DMS153 treated with DMSO at 0.1 percent for 48 hours (cell line): ENCODE measurements around the gene DYNLT1.

Experiments used
- DNase-seq: peaks from one replicate; lab custom pipeline; 2025; ENCODE audit not compliant: unreplicated experiment; lab: John Stamatoyannopoulos, UW

Gene DYNLT1

GRCh38 chr6:158603261-158604047, 41.1 kb downstream of the DYNLT1 start:
- no peak for DNase-seq

DNA sequence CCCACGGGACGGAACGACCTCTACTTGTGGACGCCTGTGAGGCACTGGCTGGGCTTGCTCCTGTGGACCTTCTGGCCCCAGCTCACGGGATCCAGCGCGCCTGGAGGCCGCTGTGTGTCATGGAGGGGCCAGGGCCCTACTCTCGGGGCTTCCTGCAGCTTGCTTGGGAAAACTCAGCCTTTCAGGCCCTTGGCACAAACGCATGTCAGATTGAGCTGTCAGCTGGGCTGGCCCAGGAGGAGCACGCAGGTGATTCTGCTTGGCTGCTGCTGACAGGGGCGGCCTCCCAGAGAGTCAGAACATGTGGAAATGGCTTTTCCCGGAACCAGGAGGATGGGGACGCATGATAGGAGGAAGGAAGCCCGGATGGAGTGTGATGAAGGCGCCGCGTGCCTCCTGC, 44.9 kb downstream of the DYNLT1 start:
- DNase-seq = no peak

DNA sequence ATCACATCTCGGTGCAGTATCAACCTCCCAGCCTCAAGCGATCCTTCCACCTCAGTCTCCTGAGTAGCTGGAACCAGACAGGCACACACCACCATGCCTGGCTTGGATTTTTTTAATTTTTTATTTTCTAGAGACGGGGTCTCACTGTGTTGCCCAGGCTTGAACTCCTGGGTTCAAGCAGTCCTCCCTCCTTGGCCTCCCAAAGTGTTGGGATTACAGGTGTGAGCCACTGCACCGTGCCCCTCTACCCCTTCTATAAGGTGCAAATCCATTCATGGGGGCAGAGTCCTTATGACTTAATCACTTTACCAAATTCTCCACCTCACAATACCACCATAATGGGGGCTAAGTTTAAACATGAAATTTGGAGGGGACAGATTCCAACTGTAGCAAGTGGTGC, 47.0 kb downstream of the DYNLT1 start:
- no peak for DNase-seq

DNA sequence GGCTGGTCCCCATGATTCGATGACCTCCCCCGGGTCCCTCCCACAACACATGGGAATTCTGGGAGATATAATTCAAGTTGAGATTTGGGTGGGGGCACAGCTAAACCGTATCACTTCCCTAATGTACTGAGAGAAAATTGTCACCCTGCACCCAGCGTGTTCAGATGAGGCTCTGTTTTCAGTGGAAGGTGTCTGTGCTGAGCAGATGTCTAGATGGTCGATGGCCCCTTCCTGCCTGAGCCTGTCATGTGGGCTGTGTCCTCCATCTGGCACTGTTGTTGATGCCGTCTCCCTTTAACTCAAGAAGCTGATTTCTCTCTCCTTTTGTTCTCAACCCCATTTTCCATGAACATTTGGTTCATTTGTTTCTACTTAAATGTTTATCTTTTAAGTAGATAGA, 47.7 kb downstream of the DYNLT1 start:
- DNase-seq = no peak

- no peak for DNase-seq
Observed at GRCh38 chr6:158595223-158595622, 49.3 kb downstream of the DYNLT1 start.

DNA sequence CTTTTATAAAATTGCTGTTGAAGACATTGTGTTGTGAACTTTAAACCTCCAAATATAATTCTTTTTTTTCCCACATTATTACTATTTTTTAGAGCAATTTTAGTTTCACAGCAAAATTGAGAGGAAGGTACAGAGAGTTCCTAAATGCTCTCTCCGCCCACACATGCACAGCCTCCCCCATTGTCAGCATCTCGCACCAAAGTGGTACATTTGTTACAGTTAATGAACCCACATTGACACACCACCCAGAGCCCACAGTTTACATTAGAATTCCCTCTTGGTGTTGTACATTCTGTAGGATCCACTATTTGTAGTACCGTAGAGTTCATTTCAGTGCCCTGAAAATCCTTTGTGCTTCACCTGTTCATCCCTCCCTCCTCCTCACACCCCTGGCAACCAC, 50.9 kb downstream of the DYNLT1 start:
- DNase-seq = no peak

DNA sequence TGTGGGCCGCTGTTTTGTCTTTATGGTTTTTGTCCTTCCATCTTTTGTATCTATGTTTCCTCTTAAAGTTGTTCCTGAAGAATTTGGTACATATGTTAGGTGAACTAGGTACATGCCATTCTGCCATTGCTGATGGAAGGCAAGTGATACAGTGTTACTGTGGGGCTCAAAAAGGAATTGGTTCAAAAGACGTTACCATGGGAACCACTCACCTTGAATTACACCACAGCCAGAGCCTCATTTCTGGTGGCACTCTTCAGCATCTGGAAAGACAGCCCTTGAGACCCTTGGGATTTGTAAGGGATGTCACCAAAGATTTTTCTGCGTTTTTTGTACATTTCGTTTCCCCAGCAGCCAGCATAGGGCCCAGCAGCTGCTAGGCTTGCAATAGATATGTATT, 52.7 kb downstream of the DYNLT1 start:
- DNase-seq = no peak

GRCh38 chr6:158591134-158591809, 53.3 kb downstream of the DYNLT1 start:
- DNase-seq = no peak

GRCh38 chr6:158589366-158589765, 55.2 kb downstream of the DYNLT1 start:
- no peak for DNase-seq

GRCh38 chr6:158586652-158587051, 57.9 kb downstream of the DYNLT1 start:
- DNase-seq = no peak
